H1 (cell line): Measurements from ENCODE around the gene KRTAP12-3. TPM values are rescaled to one million over a fixed set of nuclear protein-coding genes. Genes with fewer than 3 reads are reported as not detected.

ENCODE experiments used
- polyA plus RNA-seq, 7 experiments: library from polyadenylated mRNA; depleted of rRNA in 3 of 7; stranded (reverse) in 5 of 7; unstranded in 2 of 7; fragments of >200 nt in 5 of 7; fragments of 200-250 nt in 2 of 7; gene quantifications; 1 replicate in 5 of 7; 2 replicates in 1 of 7; 4 replicates in 1 of 7; pipeline versions ENCODE4 v1.2.1 to v1.2.3, GENCODE V29; 2011 to 2013; ENCODE audit warnings: missing spikeins in 2 of 7, mixed read lengths in 2 of 7
- total RNA-seq: library from RNA; stranded (reverse); fragmentation: NEBNext Ultra II Directional; extraction: Animal tissue kit (Norgen Biotek cat#: 25700); gene quantifications from 2 replicates; pipeline ENCODE4 v1.2.1, GENCODE V29; 2021
- TF ChIP-seq, protein P1 (sequence below): fragments of 300-600 bp; sonication (generic); IDR thresholded peaks from 2 replicates; pipeline ENCODE4 v1.7.1; 2012; ENCODE audit warnings: low read length, moderate library complexity, mild to moderate bottlenecking, inconsistent platforms; ENCODE audit not compliant: insufficient replicate concordance

KRTAP12-3 gene
- total and polyA plus RNA-seq, 2 of the 8 experiments (the other 6 are each of a cell fraction or from before 2014, with no cell fraction given): not detected

DNA sequence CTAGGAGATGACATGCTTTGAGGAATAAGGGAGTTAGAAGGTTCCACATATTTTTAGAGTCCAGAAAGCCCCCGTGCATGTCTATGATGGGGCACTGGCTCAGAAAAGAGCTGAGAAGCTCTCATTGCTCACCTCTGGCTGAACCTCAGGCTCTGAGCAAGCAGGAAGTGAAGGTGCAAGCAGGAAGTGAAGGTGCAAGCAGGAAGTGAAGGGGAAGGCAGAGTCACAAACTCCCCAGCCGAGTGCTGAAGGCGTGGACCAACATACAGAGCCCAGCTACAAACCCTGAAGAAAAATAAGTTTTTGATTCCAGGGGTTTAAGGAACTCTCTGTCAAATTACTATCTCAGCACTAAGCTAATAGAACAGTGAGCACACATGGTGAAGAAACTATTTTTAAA lies 38.8 kb upstream of the KRTAP12-3 start (continued):
- TF ChIP-seq, protein P1, sequence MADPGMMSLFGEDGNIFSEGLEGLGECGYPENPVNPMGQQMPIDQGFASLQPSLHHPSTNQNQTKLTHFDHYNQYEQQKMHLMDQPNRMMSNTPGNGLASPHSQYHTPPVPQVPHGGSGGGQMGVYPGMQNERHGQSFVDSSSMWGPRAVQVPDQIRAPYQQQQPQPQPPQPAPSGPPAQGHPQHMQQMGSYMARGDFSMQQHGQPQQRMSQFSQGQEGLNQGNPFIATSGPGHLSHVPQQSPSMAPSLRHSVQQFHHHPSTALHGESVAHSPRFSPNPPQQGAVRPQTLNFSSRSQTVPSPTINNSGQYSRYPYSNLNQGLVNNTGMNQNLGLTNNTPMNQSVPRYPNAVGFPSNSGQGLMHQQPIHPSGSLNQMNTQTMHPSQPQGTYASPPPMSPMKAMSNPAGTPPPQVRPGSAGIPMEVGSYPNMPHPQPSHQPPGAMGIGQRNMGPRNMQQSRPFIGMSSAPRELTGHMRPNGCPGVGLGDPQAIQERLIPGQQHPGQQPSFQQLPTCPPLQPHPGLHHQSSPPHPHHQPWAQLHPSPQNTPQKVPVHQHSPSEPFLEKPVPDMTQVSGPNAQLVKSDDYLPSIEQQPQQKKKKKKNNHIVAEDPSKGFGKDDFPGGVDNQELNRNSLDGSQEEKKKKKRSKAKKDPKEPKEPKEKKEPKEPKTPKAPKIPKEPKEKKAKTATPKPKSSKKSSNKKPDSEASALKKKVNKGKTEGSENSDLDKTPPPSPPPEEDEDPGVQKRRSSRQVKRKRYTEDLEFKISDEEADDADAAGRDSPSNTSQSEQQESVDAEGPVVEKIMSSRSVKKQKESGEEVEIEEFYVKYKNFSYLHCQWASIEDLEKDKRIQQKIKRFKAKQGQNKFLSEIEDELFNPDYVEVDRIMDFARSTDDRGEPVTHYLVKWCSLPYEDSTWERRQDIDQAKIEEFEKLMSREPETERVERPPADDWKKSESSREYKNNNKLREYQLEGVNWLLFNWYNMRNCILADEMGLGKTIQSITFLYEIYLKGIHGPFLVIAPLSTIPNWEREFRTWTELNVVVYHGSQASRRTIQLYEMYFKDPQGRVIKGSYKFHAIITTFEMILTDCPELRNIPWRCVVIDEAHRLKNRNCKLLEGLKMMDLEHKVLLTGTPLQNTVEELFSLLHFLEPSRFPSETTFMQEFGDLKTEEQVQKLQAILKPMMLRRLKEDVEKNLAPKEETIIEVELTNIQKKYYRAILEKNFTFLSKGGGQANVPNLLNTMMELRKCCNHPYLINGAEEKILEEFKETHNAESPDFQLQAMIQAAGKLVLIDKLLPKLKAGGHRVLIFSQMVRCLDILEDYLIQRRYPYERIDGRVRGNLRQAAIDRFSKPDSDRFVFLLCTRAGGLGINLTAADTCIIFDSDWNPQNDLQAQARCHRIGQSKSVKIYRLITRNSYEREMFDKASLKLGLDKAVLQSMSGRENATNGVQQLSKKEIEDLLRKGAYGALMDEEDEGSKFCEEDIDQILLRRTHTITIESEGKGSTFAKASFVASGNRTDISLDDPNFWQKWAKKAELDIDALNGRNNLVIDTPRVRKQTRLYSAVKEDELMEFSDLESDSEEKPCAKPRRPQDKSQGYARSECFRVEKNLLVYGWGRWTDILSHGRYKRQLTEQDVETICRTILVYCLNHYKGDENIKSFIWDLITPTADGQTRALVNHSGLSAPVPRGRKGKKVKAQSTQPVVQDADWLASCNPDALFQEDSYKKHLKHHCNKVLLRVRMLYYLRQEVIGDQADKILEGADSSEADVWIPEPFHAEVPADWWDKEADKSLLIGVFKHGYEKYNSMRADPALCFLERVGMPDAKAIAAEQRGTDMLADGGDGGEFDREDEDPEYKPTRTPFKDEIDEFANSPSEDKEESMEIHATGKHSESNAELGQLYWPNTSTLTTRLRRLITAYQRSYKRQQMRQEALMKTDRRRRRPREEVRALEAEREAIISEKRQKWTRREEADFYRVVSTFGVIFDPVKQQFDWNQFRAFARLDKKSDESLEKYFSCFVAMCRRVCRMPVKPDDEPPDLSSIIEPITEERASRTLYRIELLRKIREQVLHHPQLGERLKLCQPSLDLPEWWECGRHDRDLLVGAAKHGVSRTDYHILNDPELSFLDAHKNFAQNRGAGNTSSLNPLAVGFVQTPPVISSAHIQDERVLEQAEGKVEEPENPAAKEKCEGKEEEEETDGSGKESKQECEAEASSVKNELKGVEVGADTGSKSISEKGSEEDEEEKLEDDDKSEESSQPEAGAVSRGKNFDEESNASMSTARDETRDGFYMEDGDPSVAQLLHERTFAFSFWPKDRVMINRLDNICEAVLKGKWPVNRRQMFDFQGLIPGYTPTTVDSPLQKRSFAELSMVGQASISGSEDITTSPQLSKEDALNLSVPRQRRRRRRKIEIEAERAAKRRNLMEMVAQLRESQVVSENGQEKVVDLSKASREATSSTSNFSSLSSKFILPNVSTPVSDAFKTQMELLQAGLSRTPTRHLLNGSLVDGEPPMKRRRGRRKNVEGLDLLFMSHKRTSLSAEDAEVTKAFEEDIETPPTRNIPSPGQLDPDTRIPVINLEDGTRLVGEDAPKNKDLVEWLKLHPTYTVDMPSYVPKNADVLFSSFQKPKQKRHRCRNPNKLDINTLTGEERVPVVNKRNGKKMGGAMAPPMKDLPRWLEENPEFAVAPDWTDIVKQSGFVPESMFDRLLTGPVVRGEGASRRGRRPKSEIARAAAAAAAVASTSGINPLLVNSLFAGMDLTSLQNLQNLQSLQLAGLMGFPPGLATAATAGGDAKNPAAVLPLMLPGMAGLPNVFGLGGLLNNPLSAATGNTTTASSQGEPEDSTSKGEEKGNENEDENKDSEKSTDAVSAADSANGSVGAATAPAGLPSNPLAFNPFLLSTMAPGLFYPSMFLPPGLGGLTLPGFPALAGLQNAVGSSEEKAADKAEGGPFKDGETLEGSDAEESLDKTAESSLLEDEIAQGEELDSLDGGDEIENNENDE: no peak
- TF ChIP-seq, all 59 proteins: peak for 0
